NCI-H2107 treated with DMSO at 0.1 percent for 48 hours (cell line): ENCODE measurements around the gene CPN2.

ENCODE experiments used
- DNase-seq: peaks from one replicate; lab custom pipeline; 2025; ENCODE audit not compliant: unreplicated experiment; lab: John Stamatoyannopoulos, UW

The CPN2 gene

DNA sequence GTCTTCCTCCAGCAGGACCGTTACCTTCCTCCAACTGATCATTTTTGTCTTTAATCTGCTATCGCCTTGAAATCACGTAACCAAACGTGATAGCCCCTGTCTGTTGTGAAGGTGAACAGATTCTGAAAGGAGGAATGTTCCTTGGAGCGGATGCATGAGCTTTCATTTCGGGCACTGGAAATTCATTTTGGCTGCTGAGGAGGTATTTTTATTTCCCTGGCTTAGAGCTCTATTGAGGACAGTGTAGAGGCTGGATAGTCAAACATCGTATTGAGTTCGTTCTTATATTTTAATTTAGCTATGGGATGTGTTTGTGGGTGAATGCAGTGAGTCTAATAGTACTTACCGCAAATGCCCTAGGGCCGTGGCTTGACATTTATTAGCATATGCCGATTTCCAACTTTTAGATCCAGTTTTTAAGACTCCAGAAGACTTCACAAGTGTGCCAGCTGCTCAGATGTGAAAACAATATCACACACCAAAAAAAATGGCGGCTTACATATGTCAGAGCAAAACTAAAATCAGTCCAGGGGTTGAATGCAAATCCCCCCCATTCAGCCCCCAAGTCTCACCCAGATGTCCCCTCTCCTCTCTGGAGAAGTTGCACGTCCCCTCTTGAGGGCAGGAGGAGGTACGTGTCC is 22.1 kb downstream of the CPN2 start:
- DNase-seq = no peak

DNA sequence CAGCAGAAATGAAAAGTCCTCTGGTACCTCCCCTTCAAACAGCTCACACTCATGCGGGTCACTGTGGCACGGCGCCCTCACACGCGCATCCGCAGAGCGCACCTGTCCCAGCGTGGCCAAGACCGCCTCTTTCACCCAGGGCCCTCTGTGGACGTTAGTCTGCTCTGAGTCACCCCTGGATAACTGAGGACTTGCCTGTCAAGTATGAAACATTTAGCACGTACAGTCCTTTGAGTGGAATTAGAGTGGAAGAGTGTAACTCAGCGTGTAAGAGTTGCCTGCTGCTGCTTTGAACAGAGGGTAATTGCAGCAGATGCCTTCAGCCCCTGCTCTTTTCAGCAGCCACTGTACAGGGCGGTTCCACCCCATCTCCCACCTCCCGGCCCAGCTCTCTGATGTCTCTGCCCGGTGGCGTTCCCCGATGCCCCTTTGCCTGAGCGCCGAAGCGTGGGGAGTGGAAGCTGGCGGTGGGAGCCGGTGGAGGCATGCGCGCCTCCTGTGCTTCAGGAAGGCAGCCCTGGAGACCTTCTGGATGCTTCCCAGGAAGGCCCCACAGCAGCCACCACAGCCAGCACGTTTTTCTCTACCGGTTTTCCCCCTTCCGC is 23.0 kb downstream of the CPN2 start:
- DNase-seq = no peak

- no peak for DNase-seq
Observed at GRCh38 chr3:194327218-194328052, 23.7 kb downstream of the CPN2 start.

GRCh38 chr3:194326968-194327217 is 24.2 kb downstream of the CPN2 start:
- DNase-seq = no peak

DNA sequence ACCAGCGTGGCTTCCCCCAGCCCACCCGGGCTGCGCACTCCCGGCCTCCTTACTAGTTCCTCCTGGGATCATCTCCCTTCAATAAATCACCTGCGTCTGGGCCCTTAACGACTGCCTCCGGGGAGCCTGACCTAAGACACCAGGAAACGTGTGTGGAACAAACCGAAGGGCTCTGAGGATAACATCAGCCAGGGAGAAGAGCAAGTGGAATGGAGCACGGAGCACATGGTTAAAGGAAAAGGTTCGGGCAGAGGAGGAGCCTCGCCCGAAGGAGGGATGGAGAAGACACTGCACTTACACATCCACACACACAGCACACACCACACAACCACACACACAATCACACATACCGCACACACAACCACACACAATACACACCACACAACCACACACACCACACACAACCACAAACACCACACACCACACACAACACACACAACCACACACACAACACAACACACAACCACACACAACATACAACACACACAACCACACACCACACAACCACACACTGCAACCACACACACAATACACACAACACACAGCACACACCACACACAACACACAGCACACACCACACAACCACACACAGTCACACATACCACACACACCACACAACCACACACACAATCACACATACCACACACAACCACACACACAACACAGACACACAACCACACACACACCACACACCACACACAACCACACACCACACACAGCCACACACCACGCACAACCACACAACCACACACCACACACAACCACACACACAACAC is 24.7 kb downstream of the CPN2 start:
- DNase-seq = no peak

GRCh38 chr3:194325424-194326153 is 25.5 kb downstream of the CPN2 start:
- no peak for DNase-seq

- no peak for DNase-seq
Observed at GRCh38 chr3:194324823-194325327, 26.3 kb downstream of the CPN2 start.

GRCh38 chr3:194323785-194324735 is 27.1 kb downstream of the CPN2 start:
- DNase-seq = no peak

- no peak for DNase-seq
Observed at GRCh38 chr3:194322678-194323211, 28.4 kb downstream of the CPN2 start.

DNA sequence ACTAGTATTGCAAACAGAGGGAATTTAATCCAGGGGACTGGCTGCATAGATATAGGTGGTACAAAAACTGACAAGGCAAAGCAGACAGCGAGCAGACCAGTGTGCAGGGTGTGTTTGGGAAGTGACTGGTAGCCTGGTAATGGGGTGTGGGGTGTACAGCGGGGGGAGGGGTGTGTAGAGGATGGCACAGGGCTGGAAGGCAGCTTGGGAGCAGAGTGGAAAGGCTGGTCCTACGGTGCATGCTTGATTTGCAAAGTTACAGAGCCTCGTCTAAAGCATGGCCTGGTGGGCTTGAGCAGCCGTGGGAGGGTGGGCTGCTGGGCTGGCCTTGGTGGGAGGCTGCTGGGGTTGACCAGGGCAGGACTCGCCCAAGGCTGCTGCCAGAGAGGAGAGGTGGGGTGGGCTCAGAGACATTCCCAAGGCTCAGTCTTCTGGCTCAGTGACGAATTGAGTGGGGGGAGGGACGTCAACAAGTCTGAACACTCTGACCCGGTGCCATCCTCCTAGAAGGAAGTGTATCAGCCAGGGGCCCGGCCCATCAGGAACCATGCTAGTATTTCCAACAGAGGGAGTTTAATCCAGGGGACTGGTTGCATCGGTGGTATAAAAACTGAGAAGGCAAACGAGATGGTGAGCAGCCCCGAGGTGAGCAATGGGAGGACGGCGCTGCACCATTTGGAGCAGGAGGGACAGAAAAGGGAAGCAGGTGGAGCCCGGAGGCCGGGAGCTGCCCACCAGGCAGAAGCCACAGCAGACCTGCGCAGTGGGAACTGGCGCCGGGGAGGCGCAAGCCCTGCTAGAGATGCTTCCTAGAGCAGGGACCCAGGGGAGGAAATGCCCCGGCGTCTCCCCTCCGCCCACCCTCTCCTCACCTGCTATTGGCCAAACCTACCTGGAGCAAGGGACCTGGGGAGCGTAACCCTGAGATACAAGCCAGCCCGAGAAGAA is 29.2 kb downstream of the CPN2 start:
- DNase-seq = no peak

- DNase-seq = no peak
Observed at GRCh38 chr3:194320744-194321243, 30.3 kb downstream of the CPN2 start.

DNA sequence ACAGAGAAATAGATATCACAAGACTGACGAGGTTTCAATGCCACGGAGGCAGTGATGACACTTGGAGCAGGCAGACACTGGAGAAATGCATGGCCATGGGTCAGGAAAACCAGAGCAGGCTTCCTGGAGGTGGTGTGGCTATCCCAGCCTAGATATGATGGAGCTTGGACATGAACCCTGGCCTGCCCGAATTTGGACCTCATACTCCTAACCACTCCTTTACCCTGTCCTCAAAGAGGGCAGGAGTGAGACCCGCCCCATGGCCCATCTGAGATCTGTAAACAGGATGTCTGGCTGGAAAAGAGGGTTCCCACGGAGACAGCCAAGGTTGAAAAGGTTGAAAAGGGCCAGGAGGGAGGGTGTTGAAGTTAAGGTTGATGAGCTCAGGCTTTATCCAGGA is 31.0 kb downstream of the CPN2 start:
- DNase-seq = no peak

DNA sequence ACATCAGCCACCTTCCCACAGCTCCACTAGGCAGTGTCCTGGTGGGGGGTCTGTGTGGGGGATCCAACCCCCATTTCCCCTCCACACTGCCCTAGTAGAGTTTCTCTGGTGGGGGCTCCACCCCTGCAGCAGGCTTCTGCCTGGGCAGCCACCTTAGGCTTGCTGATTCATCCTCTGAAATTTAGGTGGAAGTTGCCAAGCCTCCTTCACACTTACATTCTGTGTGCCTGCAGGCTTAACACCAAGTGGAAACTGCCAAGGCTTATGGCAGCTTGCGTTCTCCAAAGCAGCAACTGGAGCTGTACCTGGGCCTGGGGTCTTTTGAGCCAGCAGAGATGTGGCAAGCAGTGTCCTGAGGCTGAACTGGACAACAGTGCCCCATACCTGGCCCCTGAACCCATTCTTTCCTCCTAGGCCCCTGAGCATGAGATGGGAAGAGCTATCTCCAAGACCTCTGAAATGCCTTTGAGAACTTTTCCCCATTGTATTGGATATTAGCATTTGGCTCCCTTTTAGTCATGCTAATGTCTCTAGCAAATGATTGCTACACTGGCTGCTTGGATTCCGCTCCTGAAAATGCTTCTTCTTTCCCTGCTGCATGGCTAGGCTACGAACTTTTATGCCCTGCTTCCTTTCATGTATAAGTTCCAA is 32.5 kb downstream of the CPN2 start:
- DNase-seq = no peak

DNA sequence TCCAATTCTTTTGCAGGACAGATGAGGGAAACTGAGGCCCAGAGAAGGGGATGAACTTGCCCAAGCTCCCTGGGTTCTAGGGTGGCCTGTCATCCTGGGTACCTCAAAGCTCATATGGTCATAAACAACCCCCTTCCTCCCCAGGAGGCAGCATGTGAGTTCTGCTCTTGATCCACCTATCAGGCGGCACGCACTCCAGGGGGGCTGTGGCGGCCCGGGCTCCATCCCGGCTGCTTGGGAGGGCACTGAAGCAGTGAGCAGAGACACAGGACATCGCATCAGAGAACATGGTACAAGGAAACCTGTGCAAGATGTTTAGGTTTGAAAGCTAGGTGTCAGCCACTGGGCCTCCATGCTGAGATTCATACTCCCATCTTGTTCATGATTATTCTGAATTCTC is 34.2 kb downstream of the CPN2 start:
- DNase-seq = no peak

DNA sequence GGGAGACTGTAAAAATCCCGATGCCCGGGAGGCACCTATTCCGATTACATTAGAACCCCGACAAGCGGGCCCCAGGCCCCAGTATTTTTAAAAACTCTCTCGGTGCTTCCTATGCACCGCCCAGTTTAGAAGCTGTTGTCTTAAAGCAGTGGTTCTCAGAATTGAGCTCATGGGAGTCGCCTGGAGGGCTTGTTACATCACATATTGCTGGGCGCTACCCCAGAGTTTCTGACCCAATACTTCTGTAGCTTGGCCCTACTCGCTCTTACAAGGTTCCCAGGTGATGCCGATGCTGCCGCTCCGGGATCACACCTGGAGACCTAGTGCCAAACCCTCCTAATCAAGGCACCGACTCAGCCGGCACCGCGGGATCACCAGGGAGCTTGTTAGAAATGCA is 35.2 kb downstream of the CPN2 start:
- no peak for DNase-seq

DNA sequence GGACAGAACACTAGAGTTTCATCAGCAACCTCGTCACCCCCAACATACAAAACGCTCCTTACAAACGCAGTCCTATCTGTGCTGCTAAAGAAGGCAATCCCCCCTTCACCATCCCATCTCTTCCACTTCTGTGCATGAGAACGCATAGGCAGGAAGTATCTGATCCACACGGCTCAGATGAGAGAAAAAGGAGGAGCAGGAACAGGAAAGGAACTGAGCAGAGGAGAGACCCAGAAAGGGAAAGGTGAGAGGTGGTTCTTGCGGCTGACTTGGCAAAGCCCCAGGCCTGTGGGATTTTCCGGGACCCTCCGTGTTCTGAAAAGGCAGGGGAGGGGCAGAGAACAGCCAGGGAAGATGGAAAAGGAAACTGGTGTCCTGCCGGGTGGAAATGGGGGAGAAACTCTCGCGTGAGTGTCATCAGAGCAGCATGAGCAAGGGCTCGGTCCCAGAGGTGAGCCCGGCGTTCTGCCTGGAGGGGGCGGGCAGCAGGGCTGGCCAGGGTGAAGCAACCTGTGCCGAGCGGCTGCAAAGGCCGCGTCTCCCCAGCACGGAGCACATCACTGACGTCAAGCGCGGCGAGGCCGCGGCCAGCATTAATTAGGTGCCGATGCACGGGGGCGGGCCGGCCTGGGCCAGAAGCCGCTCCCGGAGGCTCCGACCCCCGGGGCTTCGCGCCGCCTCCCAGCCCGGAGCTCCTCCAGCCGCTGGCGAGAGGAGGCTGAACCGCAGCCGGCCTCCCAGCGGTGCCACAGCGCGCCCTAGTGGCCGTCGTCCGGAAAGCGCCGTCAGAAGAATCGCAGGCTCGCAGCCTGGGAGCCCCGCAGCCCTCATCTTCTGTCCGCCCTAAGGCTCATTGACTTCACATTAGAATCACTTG is 35.8 kb downstream of the CPN2 start:
- peak; percentile 80 for DNase-seq
